HL-60 (cell line): ENCODE data around the gene CTU1.

ENCODE experiments used
- POLR2AphosphoS5 ChIP-seq: IDR thresholded peaks from 2 replicates; pipeline ENCODE4 v1.6.1; 2012; ENCODE audit warnings: low read depth
- REST ChIP-seq: IDR thresholded peaks from 2 replicates; pipeline ENCODE4 v1.6.1; 2012; ENCODE audit warnings: low read depth; ENCODE audit not compliant: insufficient replicate concordance
- TF ChIP-seq, protein P1 (sequence below): IDR thresholded peaks from one replicate; pipeline ENCODE4 v1.5.1; 2011; ENCODE audit warnings: low read length, control low read depth, inconsistent platforms; ENCODE audit not compliant: insufficient read depth

DNA sequence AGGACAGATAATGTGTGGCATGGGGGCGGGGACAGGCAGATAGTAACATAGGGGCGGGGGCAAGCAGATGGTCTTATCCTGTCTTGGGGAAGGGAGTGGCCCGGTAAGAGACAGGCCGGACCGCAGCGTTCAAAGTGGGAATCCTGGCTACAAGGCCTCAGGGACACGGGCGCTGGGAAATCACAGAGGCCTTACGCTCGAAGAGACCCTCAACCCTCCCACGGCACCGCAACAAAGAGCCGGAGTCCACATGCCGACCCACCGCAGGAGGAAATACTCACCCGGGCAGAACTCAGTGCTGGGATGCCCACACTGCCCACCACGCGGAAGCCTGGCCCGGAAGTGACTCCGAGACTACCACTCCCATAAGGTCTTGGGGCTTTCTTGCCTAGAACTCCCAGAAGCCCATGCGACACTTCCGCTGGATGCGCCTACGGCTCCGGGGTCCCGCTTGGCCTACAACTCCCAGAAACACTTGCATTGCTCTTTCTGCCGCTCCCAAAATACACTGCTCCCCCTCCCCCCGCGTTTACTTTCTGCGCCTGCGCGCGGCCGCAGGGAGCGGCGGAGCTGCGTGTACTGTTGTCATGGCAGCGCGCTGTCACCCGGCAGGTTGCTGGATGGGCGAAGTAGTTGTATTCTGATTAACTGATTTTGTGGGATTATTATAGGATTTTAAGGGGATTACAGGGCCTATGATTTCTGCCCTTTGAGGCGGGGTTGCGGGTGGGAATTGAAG lies at the start of gene CTU1:
- TF ChIP-seq, protein P1, sequence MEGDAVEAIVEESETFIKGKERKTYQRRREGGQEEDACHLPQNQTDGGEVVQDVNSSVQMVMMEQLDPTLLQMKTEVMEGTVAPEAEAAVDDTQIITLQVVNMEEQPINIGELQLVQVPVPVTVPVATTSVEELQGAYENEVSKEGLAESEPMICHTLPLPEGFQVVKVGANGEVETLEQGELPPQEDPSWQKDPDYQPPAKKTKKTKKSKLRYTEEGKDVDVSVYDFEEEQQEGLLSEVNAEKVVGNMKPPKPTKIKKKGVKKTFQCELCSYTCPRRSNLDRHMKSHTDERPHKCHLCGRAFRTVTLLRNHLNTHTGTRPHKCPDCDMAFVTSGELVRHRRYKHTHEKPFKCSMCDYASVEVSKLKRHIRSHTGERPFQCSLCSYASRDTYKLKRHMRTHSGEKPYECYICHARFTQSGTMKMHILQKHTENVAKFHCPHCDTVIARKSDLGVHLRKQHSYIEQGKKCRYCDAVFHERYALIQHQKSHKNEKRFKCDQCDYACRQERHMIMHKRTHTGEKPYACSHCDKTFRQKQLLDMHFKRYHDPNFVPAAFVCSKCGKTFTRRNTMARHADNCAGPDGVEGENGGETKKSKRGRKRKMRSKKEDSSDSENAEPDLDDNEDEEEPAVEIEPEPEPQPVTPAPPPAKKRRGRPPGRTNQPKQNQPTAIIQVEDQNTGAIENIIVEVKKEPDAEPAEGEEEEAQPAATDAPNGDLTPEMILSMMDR = no peak
- TF ChIP-seq REST (no peak), POLR2AphosphoS5 (peak; percentile 78)
